PC-3 (cell line): ENCODE data around the gene HIPK2. TPM values are rescaled to one million over a fixed set of nuclear protein-coding genes. Genes with fewer than 3 reads are reported as not detected.

Source experiments
- ATAC-seq: fragments of 200-7000 bp; cut with Tn5 transposase; 2 replicates; pipeline ENCODE4 v1.9.1; 2020; ENCODE audit warnings: mild to moderate bottlenecking, moderate library complexity
- BruUV-seq: library from RNA; stranded (reverse); fragments of 400-500 nt; replicated peaks from 2 replicates; lab custom pipeline; 2021; lab: Mats Ljungman, UMichigan
- CTCF ChIA-PET: fragments of 300-600 bp; sonication (Branson Sonifier 250); formaldehyde crosslinking; loops from one replicate; lab custom pipeline; 2022; ENCODE audit warnings: antibody characterized with exemption; lab: Charles Lee
- POLR2A ChIA-PET: fragments of 300-600 bp; sonication (Branson Sonifier 250); formaldehyde crosslinking; loops from one replicate; lab custom pipeline; 2022; ENCODE audit warnings: antibody characterized with exemption; ENCODE audit not compliant: unreplicated experiment; lab: Charles Lee
- DNase-seq: peaks from one replicate; pipeline ENCODE4 v3.0.0-alpha.2; 2015
- H2AFZ ChIP-seq: fragments of 300-600 bp; sonication (generic); 2 replicates; pipeline ENCODE4 v1.6.0; 2016; ENCODE audit warnings: antibody characterized with exemption, low read length
- H3F3A ChIP-seq: fragments of 300-600 bp; sonication (generic); one replicate; pipeline ENCODE4 v1.6.0; 2017; ENCODE audit warnings: antibody characterized with exemption, low read length, control low read depth, mild to moderate bottlenecking; ENCODE audit not compliant: unreplicated experiment
- H3K27ac ChIP-seq: fragments of 300-600 bp; sonication (generic); 2 replicates; pipeline ENCODE4 v1.5.1; 2016; ENCODE audit warnings: mild to moderate bottlenecking, low read length
- H3K27me3 ChIP-seq: fragments of 300-600 bp; sonication (generic); 2 replicates; pipeline ENCODE4 v1.6.1; 2016; ENCODE audit warnings: low read length, mixed read lengths
- H3K36me3 ChIP-seq: fragments of 300-600 bp; sonication (generic); 2 replicates; pipeline ENCODE4 v1.6.1; 2016; ENCODE audit warnings: low read depth, mixed run types, low read length, mixed read lengths
- H3K4me1 ChIP-seq: fragments of 300-600 bp; sonication (generic); 2 replicates; pipeline ENCODE4 v1.5.1; 2016; ENCODE audit warnings: low read length; ENCODE audit not compliant: insufficient read depth
- H3K4me2 ChIP-seq: fragments of 300-600 bp; sonication (generic); 2 replicates; pipeline ENCODE4 v1.6.0; 2016; ENCODE audit warnings: low read length
- H3K4me3 ChIP-seq: fragments of 300-600 bp; sonication (generic); 2 replicates; pipeline ENCODE4 v1.5.1; 2016; ENCODE audit warnings: mild to moderate bottlenecking, low read length, mixed read lengths
- H3K79me2 ChIP-seq: fragments of 300-600 bp; sonication (generic); 2 replicates; pipeline ENCODE4 v1.6.1; 2017; ENCODE audit warnings: low read length, mixed read lengths
- H3K9ac ChIP-seq: fragments of 300-600 bp; sonication (generic); 2 replicates; pipeline ENCODE4 v1.6.0; 2016; ENCODE audit warnings: mild to moderate bottlenecking, low read length
- H3K9me2 ChIP-seq: fragments of 300-600 bp; sonication (generic); replicated peaks from 2 replicates; pipeline ENCODE4 v1.6.1; 2016; ENCODE audit warnings: mixed run types, low read length, mixed read lengths
- H3K9me3 ChIP-seq: fragments of 300-600 bp; sonication (generic); 2 replicates; pipeline ENCODE4 v1.6.1; 2016; ENCODE audit warnings: low read length, mixed read lengths
- H4K20me1 ChIP-seq: fragments of 300-600 bp; sonication (generic); 2 replicates; pipeline ENCODE4 v1.6.1; 2016; ENCODE audit warnings: low read length, mixed read lengths
- EZH2 ChIP-seq: fragments of 300-600 bp; sonication (generic); IDR thresholded peaks from one replicate; pipeline ENCODE4 v1.6.1; 2017; ENCODE audit warnings: antibody characterized with exemption, mild to moderate bottlenecking, low read length; ENCODE audit not compliant: unreplicated experiment
- EZH2phosphoT487 ChIP-seq: fragments of 300-600 bp; sonication (generic); IDR thresholded peaks from 2 replicates; pipeline ENCODE4 v1.6.1; 2018; ENCODE audit warnings: mild to moderate bottlenecking, antibody characterized with exemption, low read length, borderline replicate concordance
- intact Hi-C: fragments of 100-400 bp; cut with micrococcal nuclease; formaldehyde crosslinking; loops from 2 replicates; pipeline ENCODE4 v1.9.0; 2023
- total RNA-seq: library from RNA; depleted of rRNA; stranded (reverse); fragments of >200 nt; gene quantifications from 2 replicates; pipeline ENCODE4 v1.2.3, GENCODE V29; 2014
- TF ChIP-seq, protein P1 (sequence below): fragments of 300-600 bp; sonication (generic); conservative IDR thresholded peaks from 2 replicates; pipeline ENCODE4 v1.5.1; 2017; ENCODE audit warnings: antibody characterized with exemption, low read depth, mild to moderate bottlenecking, low read length

Gene HIPK2
- total RNA-seq, 1 experiment from 2014 or later = 38.1 TPM

DNA sequence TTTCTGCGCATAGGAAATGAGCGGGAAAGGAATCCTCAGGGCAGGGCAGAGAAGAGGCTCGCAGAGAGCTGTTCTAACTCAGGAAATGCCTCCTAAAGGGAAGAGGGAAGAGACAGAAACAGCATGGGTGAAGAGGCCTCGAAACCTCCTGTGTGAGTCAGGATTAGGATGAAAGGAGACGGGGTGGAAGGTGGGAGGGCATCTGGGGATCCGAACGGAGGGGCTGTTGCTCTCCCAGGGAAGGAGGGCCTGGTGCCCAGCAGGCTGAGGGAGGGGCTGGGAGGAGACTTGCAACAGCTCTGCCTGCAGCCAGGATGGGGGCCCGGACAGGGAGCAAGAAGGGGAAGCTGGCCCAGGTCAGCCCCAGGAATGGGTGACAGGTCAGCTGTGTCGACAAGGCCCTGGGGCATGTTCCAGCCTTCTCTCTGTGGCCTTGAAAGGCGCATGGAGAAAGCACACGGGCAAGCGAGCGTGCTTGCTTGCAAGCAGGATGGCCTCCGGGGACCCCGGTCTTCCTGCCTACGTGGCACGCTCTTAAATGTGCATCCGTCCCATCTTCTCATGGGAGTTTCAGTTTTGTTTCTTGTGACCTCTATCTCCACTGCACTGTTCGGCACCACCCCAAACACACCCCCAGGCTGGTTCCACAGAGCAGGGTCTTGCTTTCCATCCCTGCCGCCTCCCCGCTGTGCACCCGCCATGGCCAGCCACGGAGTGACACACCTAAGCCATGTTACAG lies 63.5 kb downstream of the HIPK2 start:
- Histone ChIP-seq H3K9me3 (no peaks in the 10 kb centered on the region), H3K9me2 (no peaks in the 10 kb centered on the region), H4K20me1 (peaks cover 15% of the 10 kb centered on the region), H3K27me3 (no peaks in the 10 kb centered on the region), H2AFZ (no peak overlapping the region), H3K36me3 (peaks cover 49% of the 10 kb centered on the region), H3K4me3 (no peak overlapping the region), H3F3A (no peaks in the 10 kb centered on the region), H3K79me2 (peaks cover 97% of the 10 kb centered on the region), H3K27ac (no peak overlapping the region), H3K4me1 (no peaks in the 10 kb centered on the region), H3K4me2 (no peak overlapping the region), H3K9ac (no peak overlapping the region)
- DNase-seq (no peak), ATAC-seq (no peak)
- TF ChIP-seq EZH2phosphoT487 (no peak), EZH2 (no peak)
- TF ChIP-seq, protein P1, sequence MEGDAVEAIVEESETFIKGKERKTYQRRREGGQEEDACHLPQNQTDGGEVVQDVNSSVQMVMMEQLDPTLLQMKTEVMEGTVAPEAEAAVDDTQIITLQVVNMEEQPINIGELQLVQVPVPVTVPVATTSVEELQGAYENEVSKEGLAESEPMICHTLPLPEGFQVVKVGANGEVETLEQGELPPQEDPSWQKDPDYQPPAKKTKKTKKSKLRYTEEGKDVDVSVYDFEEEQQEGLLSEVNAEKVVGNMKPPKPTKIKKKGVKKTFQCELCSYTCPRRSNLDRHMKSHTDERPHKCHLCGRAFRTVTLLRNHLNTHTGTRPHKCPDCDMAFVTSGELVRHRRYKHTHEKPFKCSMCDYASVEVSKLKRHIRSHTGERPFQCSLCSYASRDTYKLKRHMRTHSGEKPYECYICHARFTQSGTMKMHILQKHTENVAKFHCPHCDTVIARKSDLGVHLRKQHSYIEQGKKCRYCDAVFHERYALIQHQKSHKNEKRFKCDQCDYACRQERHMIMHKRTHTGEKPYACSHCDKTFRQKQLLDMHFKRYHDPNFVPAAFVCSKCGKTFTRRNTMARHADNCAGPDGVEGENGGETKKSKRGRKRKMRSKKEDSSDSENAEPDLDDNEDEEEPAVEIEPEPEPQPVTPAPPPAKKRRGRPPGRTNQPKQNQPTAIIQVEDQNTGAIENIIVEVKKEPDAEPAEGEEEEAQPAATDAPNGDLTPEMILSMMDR = no peak
- no TSS peak for BruUV-seq
- intact Hi-C loops = no loop called here
- CTCF ChIA-PET = no interaction called here
- POLR2A ChIA-PET = no interaction called here

DNA sequence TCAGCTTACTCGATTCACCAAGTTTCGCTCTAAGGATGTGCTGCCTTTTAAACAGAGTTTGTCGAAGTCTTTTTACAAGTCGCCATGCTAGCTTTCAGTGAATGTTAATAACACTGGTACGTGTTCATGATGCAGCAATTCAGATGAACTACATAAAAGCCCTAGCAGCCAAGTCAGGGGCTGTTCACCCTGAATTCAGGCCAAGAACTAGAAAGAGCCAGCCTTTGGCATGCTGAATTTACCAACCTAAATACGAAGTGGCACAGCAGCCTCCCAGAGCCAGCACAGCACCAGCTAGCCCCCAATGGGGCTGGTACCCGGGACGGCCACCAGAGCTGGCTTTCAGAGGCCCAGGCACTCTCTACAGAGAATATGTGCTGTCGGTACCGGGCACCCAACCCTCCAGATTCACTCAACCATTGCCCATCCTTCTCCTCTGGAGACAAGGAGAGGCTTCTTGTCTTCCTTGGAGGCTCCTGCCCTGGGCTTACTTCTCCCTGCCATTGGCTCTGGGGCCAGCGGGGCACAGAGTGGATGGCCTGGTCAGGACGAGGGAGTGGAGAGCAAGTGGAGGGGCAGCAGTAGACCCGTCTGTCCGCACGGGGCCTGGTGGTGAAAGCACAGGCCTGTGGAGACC lies 64.2 kb downstream of the HIPK2 start:
- BruUV-seq = no TSS peak
- TF ChIP-seq EZH2phosphoT487 (no peak), EZH2 (no peak)
- TF ChIP-seq, protein P1 = no peak

DNA sequence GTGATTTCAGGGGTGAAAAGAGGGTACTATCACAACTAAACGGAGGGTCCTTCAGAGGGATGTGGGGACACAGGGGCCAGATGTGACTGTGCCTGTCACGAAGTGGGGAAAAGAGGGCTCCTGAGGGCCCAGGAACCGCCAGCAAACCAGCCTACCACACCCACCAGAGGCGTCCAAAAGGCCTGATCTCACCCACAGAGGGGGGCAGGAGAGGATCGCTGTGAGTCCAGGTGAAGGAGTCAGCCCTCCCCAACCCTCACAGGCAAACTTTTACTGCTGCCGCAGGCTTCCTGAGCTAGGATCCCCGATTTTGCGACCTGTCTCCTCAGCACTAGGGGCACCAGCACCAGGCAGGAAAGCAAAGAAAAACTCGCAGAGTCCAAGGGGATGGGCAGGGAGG lies 64.7 kb downstream of the HIPK2 start:
- Histone ChIP-seq H3K9ac (no peak overlapping the region), H3K4me1 (no peaks in the 10 kb centered on the region), H3K27ac (no peak overlapping the region), H3K36me3 (peaks cover 53% of the 10 kb centered on the region), H3K9me2 (no peaks in the 10 kb centered on the region), H3K9me3 (no peaks in the 10 kb centered on the region), H3K4me3 (no peak overlapping the region), H3K27me3 (no peaks in the 10 kb centered on the region), H2AFZ (no peak overlapping the region), H3K79me2 (peaks cover 95% of the 10 kb centered on the region), H3K4me2 (no peak overlapping the region), H4K20me1 (peaks cover 13% of the 10 kb centered on the region), H3F3A (no peaks in the 10 kb centered on the region)
- intact Hi-C loops = no loop called here
- TF ChIP-seq, protein P1 = no peak
- TF ChIP-seq EZH2phosphoT487 (no peak), EZH2 (no peak)
- BruUV-seq = no TSS peak
- DNase-seq (no peak), ATAC-seq (no peak)
- CTCF ChIA-PET = interaction anchor here (0.8 kb wide), 1 partner anchor 67 kb away, joined by 3 read pairs; no protein-coding TSS in a partner anchor
- POLR2A ChIA-PET = no interaction called here

More for the DNA sequence above, 64.2 kb downstream of the HIPK2 start:
- ChIA-PET CTCF (no interaction called here), POLR2A (no interaction called here)
- peaks cover 95% of the 10 kb centered on the region for H3K79me2 ChIP-seq
- no peak overlapping the region for H2AFZ ChIP-seq
- H3K36me3 ChIP-seq = peaks cover 53% of the 10 kb centered on the region
- H4K20me1 ChIP-seq = peaks cover 13% of the 10 kb centered on the region
- no peak overlapping the region for H3K4me2 ChIP-seq
- no peaks in the 10 kb centered on the region for H3K9me2 ChIP-seq
- H3K4me1 ChIP-seq = no peaks in the 10 kb centered on the region
- H3K27ac ChIP-seq = no peak overlapping the region
- no peaks in the 10 kb centered on the region for H3K27me3 ChIP-seq
- H3K9ac ChIP-seq = no peak overlapping the region
- H3F3A ChIP-seq = no peaks in the 10 kb centered on the region
- intact Hi-C loops = no loop called here
- H3K9me3 ChIP-seq = no peaks in the 10 kb centered on the region
- no peak overlapping the region for H3K4me3 ChIP-seq
- DNase-seq (no peak), ATAC-seq (no peak)
